Astrocyte of the cerebellum (primary cell): Measurements from ENCODE around the gene TXNL1.
A peak's percentile ranks its signal among the peaks of the same experiment; 100 is the strongest.

Experiments used
- DNase-seq: peaks from one replicate; pipeline ENCODE4 v3.0.0-alpha.2; 2011; ENCODE audit warnings: low read depth
- H3K4me3 ChIP-seq: 2 replicates; pipeline ENCODE4 v1.5.1; 2011; ENCODE audit warnings: mild to moderate bottlenecking, low read depth, low read length, moderate library complexity
- CTCF ChIP-seq: IDR thresholded peaks from 2 replicates; pipeline ENCODE4 v1.5.1; 2012; ENCODE audit warnings: low read length, low read depth, moderate library complexity, mild to moderate bottlenecking; ENCODE audit errors: missing control alignments
- in situ Hi-C: cut with HindIII; loops from 2 replicates; pipeline ENCODE4 v1.10.0; 2017; ENCODE audit warnings: low sequenced_read_pairs

Gene TXNL1

GRCh38 chr18:56565551-56566345 lies 72.6 kb downstream of the TXNL1 start:
- peak; percentile 23 for DNase-seq
- no peak overlapping the region for H3K4me3 ChIP-seq
- in situ Hi-C loops = no loop called here
- no peak for TF ChIP-seq CTCF

- TF ChIP-seq CTCF = no peak
- no peak overlapping the region for H3K4me3 ChIP-seq
- in situ Hi-C loops = no loop called here
- no peak for DNase-seq
These were observed 73.3 kb downstream of the TXNL1 start for GRCh38 chr18:56565046-56565445.

- in situ Hi-C loops = no loop called here
- peak; percentile 9 for TF ChIP-seq CTCF
- H3K4me3 ChIP-seq = no peak overlapping the region
- no peak for DNase-seq
These were observed 74.8 kb downstream of the TXNL1 start for GRCh38 chr18:56563568-56563967.

DNA sequence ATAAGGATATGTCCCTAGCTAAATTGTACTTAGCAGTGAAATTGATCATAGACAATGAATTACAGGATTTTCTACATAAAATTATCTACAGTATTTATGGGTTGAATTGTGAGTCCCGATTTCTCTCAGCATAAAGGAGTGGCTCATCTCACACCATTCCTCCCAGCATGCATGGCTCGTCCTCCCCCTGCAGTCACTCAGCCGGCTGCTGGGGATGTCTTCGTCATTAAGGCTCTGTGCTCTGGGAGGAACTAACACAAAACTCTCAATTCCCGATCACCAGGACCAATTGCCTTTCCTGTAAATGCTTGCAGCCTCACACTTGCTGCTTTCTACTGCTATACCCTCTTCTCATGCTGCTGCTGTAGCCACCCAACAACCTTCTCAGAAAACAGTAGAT lies 75.9 kb downstream of the TXNL1 start:
- no peak overlapping the region for H3K4me3 ChIP-seq
- in situ Hi-C loops = no loop called here
- no peak for DNase-seq
- TF ChIP-seq CTCF = no peak

DNA sequence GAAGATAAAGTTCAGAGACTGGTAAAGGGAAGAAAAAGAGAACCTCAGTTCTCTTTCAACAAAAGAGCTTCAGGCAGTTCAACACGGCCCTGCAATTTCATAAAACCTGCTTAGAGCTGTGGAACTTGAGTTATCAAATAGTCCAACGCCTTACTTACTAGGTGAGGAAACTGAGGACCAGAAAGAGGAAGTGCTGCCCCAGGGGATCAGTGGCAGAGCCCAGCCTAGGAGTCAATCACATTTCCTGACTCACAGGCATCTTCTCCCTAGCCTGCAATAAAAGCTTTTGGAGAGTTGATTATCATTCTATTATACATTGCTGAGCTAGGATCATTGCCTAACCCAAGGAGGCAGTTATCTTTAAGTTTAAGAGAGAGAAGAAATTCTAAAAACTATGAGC lies 77.4 kb downstream of the TXNL1 start:
- in situ Hi-C loops = no loop called here
- no peak for TF ChIP-seq CTCF
- no peak overlapping the region for H3K4me3 ChIP-seq
- no peak for DNase-seq

GRCh38 chr18:56559044-56559443 lies 79.3 kb downstream of the TXNL1 start:
- TF ChIP-seq CTCF = no peak
- DNase-seq = no peak
- in situ Hi-C loops = no loop called here
- no peak overlapping the region for H3K4me3 ChIP-seq
